Nephron progenitor cell (in vitro differentiated cells): Measurements from ENCODE around the gene DESI1.

Experiments used
- DNase-seq: peaks from one replicate; pipeline ENCODE4 v3.0.0; 2021
- H3K27ac Mint-ChIP-seq: 2 replicates; pipeline ENCODE4 v1.8.0; 2021; ENCODE audit warnings: mild to moderate bottlenecking, moderate library complexity, mixed read lengths
- H3K27me3 Mint-ChIP-seq: 2 replicates; pipeline ENCODE4 v1.8.0; 2021; ENCODE audit warnings: mild to moderate bottlenecking, low read depth, mixed read lengths; ENCODE audit not compliant: poor library complexity
- H3K36me3 Mint-ChIP-seq: 2 replicates; pipeline ENCODE4 v1.8.0; 2021; ENCODE audit warnings: low read depth, mixed read lengths
- H3K4me1 Mint-ChIP-seq: 2 replicates; pipeline ENCODE4 v1.8.0; 2021; ENCODE audit warnings: mixed read lengths
- H3K4me3 Mint-ChIP-seq: 2 replicates; pipeline ENCODE4 v1.8.0; 2021; ENCODE audit warnings: mild to moderate bottlenecking, moderate library complexity, mixed read lengths
- H3K9me3 Mint-ChIP-seq: 2 replicates; pipeline ENCODE4 v1.8.0; 2021; ENCODE audit warnings: mild to moderate bottlenecking, moderate library complexity, mixed read lengths
- CTCF ChIP-seq: fragments of 200-600 bp; sonication (generic); IDR thresholded peaks from 2 replicates; pipeline ENCODE4 v1.5.0; 2021; ENCODE audit warnings: antibody characterized with exemption

The DESI1 gene

GRCh38 chr22:41625577-41625976 is 4.7 kb upstream of the DESI1 start:
- peaks cover 30% of the 10 kb centered on the region for H3K9me3 Mint-ChIP-seq
- H3K27me3 Mint-ChIP-seq = no peaks in the 10 kb centered on the region
- H3K4me3 Mint-ChIP-seq = no peak overlapping the region

GRCh38 chr22:41621911-41622179 is 1.0 kb upstream of the DESI1 start:
- peaks cover 35% of the 10 kb centered on the region for H3K36me3 Mint-ChIP-seq
- no peak for DNase-seq
- no peak for TF ChIP-seq CTCF
- peaks cover 40% of the 10 kb centered on the region for H3K4me1 Mint-ChIP-seq
- H3K9me3 Mint-ChIP-seq = no peaks in the 10 kb centered on the region
- peak overlapping the region; percentile 95 for H3K4me3 Mint-ChIP-seq
- H3K27ac Mint-ChIP-seq = peak overlapping the region; percentile 100
- H3K27me3 Mint-ChIP-seq = no peaks in the 10 kb centered on the region

More at GRCh38 chr22:41625577-41625976, 4.7 kb upstream of the DESI1 start:
- DNase-seq = no peak
- no peak overlapping the region for H3K27ac Mint-ChIP-seq
- peaks cover 73% of the 10 kb centered on the region for H3K36me3 Mint-ChIP-seq
- peaks cover 13% of the 10 kb centered on the region for H3K4me1 Mint-ChIP-seq
- TF ChIP-seq CTCF = no peak

GRCh38 chr22:41621099-41621910 is 462 bp upstream of the DESI1 start, which contains the start of gene XRCC6:
XRCC6 (plus strand) TSS chr22:41621295; CDS start chr22:41622005, 710 bp downstream.
- H3K27ac Mint-ChIP-seq = peak within 1 kb of the TSS; percentile 100
- TF ChIP-seq CTCF = no peak
- no peaks in the 10 kb centered on the region for H3K9me3 Mint-ChIP-seq
- no peaks in the 10 kb centered on the region for H3K27me3 Mint-ChIP-seq
- DNase-seq = peak; percentile 100
- H3K4me3 Mint-ChIP-seq = peak within 1 kb of the TSS; percentile 95
- peaks cover 33% of the 10 kb centered on the region for H3K36me3 Mint-ChIP-seq
- H3K4me1 Mint-ChIP-seq = peaks cover 45% of the 10 kb centered on the region

- TF ChIP-seq CTCF = no peak
Observed at GRCh38 chr22:41619979-41620588, 759 bp downstream of the DESI1 start.

GRCh38 chr22:41613456-41613855 is 7.4 kb downstream of the DESI1 start:
- no peak for TF ChIP-seq CTCF
- Mint-ChIP-seq H3K27ac (no peak overlapping the region), H3K9me3 (no peaks in the 10 kb centered on the region), H3K27me3 (no peaks in the 10 kb centered on the region), H3K36me3 (peaks cover 13% of the 10 kb centered on the region), H3K4me1 (peaks cover 22% of the 10 kb centered on the region), H3K4me3 (no peak overlapping the region)
- DNase-seq = no peak

More at GRCh38 chr22:41619979-41620588, 759 bp downstream of the DESI1 start:
- Mint-ChIP-seq H3K9me3 (no peaks in the 10 kb centered on the region), H3K27ac (peak overlapping the region; percentile 92), H3K36me3 (peaks cover 25% of the 10 kb centered on the region), H3K27me3 (no peaks in the 10 kb centered on the region), H3K4me3 (peak overlapping the region; percentile 95), H3K4me1 (peaks cover 45% of the 10 kb centered on the region)
- peak; percentile 58 for DNase-seq
